Body of pancreas (tissue), 4 donors: ENCODE results near the gene TOPORS. TPM values are rescaled to one million over a fixed set of nuclear protein-coding genes. Genes with fewer than 3 reads are reported as not detected.

Experiments used
- ATAC-seq: fragments of 150-250 bp; one replicate; pipeline ENCODE4 v1.9.1; 2016
- DNase-seq, 4 donors: peaks; one replicate each; pipeline ENCODE4 v3.0.0-alpha.2; 2019
- H3K27ac ChIP-seq, 4 donors: fragments of 200-600 bp; sonication (generic); 1 replicate in 3 of 4; 2 replicates in 1 of 4; pipeline versions ENCODE4 v1.5.1 to v1.6.1; 2016 to 2019; ENCODE audit warnings: mild to moderate bottlenecking in 1 of 4, mixed read lengths in 1 of 4, moderate library complexity in 1 of 4
- H3K27me3 ChIP-seq, 2 donors: fragments of 200-600 bp; sonication (generic); one replicate each; pipeline ENCODE4 v1.6.0; 2016; ENCODE audit warnings: mild to moderate bottlenecking in 1 of 2
- H3K36me3 ChIP-seq, 2 donors: fragments of 200-600 bp; sonication (generic); replicated peaks in 1 of 2; 2 replicates each; pipeline ENCODE4 v1.5.1; 2016; ENCODE audit warnings: low read depth in 2 of 2; ENCODE audit not compliant: insufficient read depth in 1 of 2
- H3K4me1 ChIP-seq: fragments of 200-600 bp; sonication (generic); one replicate; pipeline ENCODE4 v1.6.0; 2016
- H3K4me3 ChIP-seq, 2 donors: fragments of 200-600 bp; sonication (generic); 1 replicate in 1 of 2; 2 replicates in 1 of 2; pipeline ENCODE4 v1.5.1; 2016 to 2019
- H3K9me3 ChIP-seq, 3 donors: fragments of 200-600 bp; sonication (generic); 1 replicate in 2 of 3; 2 replicates in 1 of 3; pipeline ENCODE4 v1.5.1; 2016
- CTCF ChIP-seq, 7 experiments: fragments of 450-650 bp in 4 of 7; fragments of 200-600 bp in 3 of 7; sonication (generic) in 3 of 7; IDR thresholded peaks; one replicate each; pipeline ENCODE4 v1.5.1; 2016 to 2019; ENCODE audit warnings: antibody characterized with exemption in 7 of 7
- POLR2A ChIP-seq, 3 donors: fragments of 450-650 bp; IDR thresholded peaks; one replicate each; pipeline ENCODE4 v1.6.1; 2016; ENCODE audit warnings: antibody characterized with exemption in 3 of 3, mild to moderate bottlenecking in 2 of 3
- WGBS, 2 donors: methylation state at CpG; one replicate each; pipeline ENCODE4 v1.1.5; 2017; 5-methylcytosine and 5-hydroxymethylcytosine counted together
- intact Hi-C: fragments of 100-400 bp; cut with DNase I; formaldehyde crosslinking; loops from one replicate; pipeline ENCODE4 v1.15.1; 2023
- total RNA-seq, 2 donors: library from RNA; depleted of rRNA; stranded (reverse); fragments of >200 nt; gene quantifications; one replicate each; pipeline ENCODE4 v1.1.0, GENCODE V29; 2016

TOPORS gene
- total RNA-seq, 2 donors from 2014 or later: 9.9 to 12.2 TPM

- Histone ChIP-seq H3K9me3 (no peaks in the 10 kb centered on the region), H3K36me3 (peaks cover 0 to 9% of the 10 kb centered on the region in 2 donors), H3K4me1 (peaks cover 14% of the 10 kb centered on the region), H3K4me3 (no peak overlapping the region), H3K27me3 (no peaks in the 10 kb centered on the region), H3K27ac (no peak overlapping the region)
- ATAC-seq: no peak
- intact Hi-C loops: no loop called here
- TF ChIP-seq POLR2A (IDR thresholded peaks at IDR 0.05): no peak
- no peak for TF ChIP-seq CTCF (IDR thresholded peaks at IDR 0.05)
- DNase-seq: no peak
- 83 to 90% methylated on average over 4 of the region's 4 CpGs for WGBS, 2 donors
Observed at GRCh38 chr9:32570262-32570661, 17.9 kb upstream of the TOPORS start.

GRCh38 chr9:32566770-32567169 is 14.4 kb upstream of the TOPORS start:
- 93% methylated on average over 23 of the region's 26 CpGs; no CpG with 5 or more reads in 1 of the 2 donors for WGBS, 2 donors
- ATAC-seq: no peak

GRCh38 chr9:32565967-32566366 is 13.6 kb upstream of the TOPORS start:
- no peak overlapping the region for H3K4me3 ChIP-seq
- WGBS, 2 donors: 89 to 97% methylated on average over 6 of the region's 6 CpGs
- intact Hi-C loops: no loop called here

More at GRCh38 chr9:32566770-32567169, 14.4 kb upstream of the TOPORS start:
- intact Hi-C loops: no loop called here
- Histone ChIP-seq H3K9me3 (no peaks in the 10 kb centered on the region), H3K27me3 (no peaks in the 10 kb centered on the region), H3K4me3 (no peak overlapping the region), H3K36me3 (peaks cover 0 to 10% of the 10 kb centered on the region in 2 donors), H3K4me1 (peaks cover 5% of the 10 kb centered on the region), H3K27ac (no peak overlapping the region)
- DNase-seq: no peak
- no peak for TF ChIP-seq CTCF (IDR thresholded peaks at IDR 0.05)
- TF ChIP-seq POLR2A (IDR thresholded peaks at IDR 0.05): no peak

GRCh38 chr9:32558408-32558934 is 6.1 kb upstream of the TOPORS start:
- ATAC-seq: no peak
- no peak overlapping the region for H3K27ac ChIP-seq
- WGBS, 2 donors: 33 to 35% methylated on average over 3 of the region's 3 CpGs
- H3K36me3 ChIP-seq: no peaks in the 10 kb centered on the region
- no peak for TF ChIP-seq CTCF (IDR thresholded peaks at IDR 0.05)
- TF ChIP-seq POLR2A (IDR thresholded peaks at IDR 0.05): no peak
- intact Hi-C loops: no loop called here
- no peaks in the 10 kb centered on the region for H3K9me3 ChIP-seq
- H3K4me3 ChIP-seq: no peak overlapping the region
- no peaks in the 10 kb centered on the region for H3K4me1 ChIP-seq
- H3K27me3 ChIP-seq: no peaks in the 10 kb centered on the region
- DNase-seq: no peak

More at GRCh38 chr9:32565967-32566366, 13.6 kb upstream of the TOPORS start:
- Histone ChIP-seq H3K4me1 (no peaks in the 10 kb centered on the region), H3K36me3 (peaks cover 0 to 10% of the 10 kb centered on the region in 2 donors), H3K27me3 (no peaks in the 10 kb centered on the region), H3K9me3 (no peaks in the 10 kb centered on the region), H3K27ac (no peak overlapping the region)
- TF ChIP-seq POLR2A (IDR thresholded peaks at IDR 0.05) (no peak), CTCF (IDR thresholded peaks at IDR 0.05) (no peak)
- ATAC-seq (no peak), DNase-seq (no peak)

- DNase-seq: no peak
- Histone ChIP-seq H3K9me3 (no peaks in the 10 kb centered on the region), H3K27me3 (no peaks in the 10 kb centered on the region), H3K4me3 (no peak overlapping the region), H3K4me1 (peaks cover 18% of the 10 kb centered on the region), H3K27ac (no peak overlapping the region), H3K36me3 (no peaks in the 10 kb centered on the region)
- intact Hi-C loops: no loop called here
- no peak for ATAC-seq
- no peak for TF ChIP-seq POLR2A (IDR thresholded peaks at IDR 0.05)
- TF ChIP-seq CTCF (IDR thresholded peaks at IDR 0.05): no peak
Observed at GRCh38 chr9:32554591-32554990, 2.2 kb upstream of the TOPORS start.
